HG03045 (cell line): ENCODE results near the gene CDC14A.

ENCODE experiments used
- ATAC-seq: cut with Tn5 transposase; IDR thresholded peaks from one replicate; pipeline ENCODE4 v1.9.1; 2021; ENCODE audit warnings: mild to moderate bottlenecking, moderate library complexity; ENCODE audit not compliant: unreplicated experiment

Gene CDC14A

GRCh38 chr1:100440075-100440809, 87.9 kb downstream of the CDC14A start:
- ATAC-seq: no peak

DNA sequence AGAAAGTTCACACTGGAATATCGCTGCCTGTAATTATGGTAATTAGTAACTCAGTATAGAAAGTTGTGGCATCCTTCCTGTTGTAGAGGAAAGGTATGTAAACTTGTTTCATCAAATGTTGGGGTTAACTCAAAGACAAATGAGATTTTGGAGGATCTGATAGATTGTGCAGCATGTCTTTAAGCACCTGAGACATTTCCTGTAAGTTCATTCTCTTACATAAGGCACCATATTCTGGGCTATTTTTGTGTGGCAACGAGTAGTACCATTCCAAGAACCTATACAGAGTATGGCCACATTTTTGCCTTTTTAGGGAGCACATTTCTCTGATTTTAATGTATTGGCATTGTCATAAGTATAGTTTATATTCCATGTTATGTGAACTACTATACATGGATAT, 88.8 kb downstream of the CDC14A start:
- ATAC-seq: no peak

- no peak for ATAC-seq
Measured at GRCh38 chr1:100441651-100442050, 89.3 kb downstream of the CDC14A start.

DNA sequence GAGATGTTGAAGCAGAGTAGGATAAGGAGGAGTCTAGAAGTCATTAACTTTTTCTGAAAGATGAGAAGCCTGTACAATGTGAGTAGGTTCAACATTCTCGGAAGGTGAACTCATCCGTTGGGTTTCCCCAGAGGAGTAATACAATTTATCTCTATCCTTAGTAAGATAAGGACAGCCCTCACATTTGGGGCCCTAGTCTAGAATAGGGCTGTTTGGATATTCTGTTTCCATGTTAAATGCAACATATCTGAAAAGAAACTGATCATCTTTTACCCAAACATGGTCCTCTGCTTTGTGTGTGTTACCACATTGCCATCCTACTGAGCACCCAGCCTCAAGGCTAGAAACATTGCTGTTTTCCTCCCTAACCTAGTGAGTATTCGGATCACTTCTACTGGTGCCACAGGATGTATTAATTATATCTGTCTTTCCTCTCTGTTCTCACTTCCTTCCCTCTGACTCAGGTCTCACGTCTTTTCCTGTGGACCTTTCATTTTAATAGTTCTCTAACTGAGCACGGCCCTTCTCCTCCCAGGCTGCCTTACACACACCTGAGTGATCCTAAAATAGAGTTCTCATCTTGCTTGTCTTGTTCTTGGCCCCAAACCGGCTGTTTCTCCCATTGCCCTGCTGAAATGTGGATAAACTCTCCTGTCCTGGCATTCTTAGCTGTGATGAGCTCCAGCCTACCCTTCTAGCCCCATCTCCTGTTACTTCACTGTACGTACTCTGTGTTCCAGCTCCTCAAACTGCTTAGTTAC, 91.7 kb downstream of the CDC14A start:
- peak; percentile 76 for ATAC-seq

GRCh38 chr1:100445565-100445964, 93.3 kb downstream of the CDC14A start:
- no peak for ATAC-seq

DNA sequence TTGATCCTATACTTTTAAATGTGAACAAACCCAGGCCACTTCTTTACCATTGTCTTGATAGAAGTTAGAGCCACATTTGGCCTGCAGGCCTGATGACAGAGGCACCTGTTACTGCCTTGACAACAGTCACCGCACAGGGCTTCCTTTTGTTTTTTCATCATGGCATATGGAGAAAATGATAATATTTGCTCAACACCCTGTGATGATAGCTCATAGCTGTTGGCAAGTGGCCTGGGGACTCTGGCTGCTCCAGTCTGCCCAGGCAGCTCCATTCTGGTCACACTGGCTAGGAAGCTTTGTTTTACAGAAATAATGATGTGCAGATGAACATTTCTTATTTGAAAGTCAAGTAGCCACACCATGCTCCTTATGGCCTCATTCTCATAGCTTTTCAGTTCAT, 96.1 kb downstream of the CDC14A start:
- no peak for ATAC-seq

- peak; percentile 76 for ATAC-seq
Measured at GRCh38 chr1:100449477-100449876, 97.2 kb downstream of the CDC14A start.

DNA sequence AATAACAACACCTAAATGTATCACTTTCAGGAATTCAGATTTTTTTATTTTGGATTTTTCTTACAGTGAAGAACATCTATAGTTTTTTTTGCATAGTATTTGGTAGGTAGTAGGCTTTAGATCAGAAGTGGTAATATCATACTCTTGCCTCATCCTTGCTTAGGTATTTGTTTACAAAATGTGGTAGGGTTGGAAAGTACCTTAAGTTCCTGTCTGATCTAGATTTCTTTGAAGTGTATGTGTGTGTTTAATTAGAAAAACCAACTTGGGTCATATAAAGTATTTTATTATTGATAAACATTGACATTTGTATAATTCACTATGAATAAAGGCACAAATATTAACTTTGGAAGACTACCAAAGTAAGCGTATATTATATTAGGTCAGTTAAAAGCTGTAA, 100.3 kb downstream of the CDC14A start:
- peak; percentile 55 for ATAC-seq

DNA sequence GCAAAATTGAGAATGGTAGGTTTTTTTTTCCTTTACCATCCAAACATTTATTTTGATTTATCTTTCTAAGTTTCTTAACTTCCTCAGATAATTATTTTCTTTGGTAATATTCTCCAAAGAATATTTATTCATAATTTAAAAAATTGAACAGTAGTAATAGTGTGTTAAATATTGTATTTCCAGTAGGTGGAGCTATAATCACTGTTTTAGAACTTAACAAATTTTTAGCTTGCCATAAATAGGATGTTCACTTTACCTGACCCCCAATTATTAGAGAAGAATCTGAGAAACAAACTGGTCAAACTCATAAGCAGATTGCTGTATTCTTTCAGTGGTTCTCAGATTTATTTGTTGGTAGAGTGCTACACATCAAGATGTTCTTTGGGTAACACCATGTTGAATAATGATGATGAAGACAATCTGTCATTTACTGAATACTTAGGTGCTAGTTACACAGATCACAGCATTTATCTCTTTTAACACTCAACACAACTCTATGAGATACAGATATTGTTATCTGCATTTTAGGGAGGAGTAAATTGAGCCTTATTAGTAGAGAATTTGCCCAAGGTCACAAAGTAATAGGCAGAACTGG, 103.3 kb downstream of the CDC14A start:
- ATAC-seq: no peak

- ATAC-seq: no peak
Measured at GRCh38 chr1:100456880-100457279, 104.6 kb downstream of the CDC14A start.

GRCh38 chr1:100457683-100458082, 105.4 kb downstream of the CDC14A start:
- no peak for ATAC-seq

DNA sequence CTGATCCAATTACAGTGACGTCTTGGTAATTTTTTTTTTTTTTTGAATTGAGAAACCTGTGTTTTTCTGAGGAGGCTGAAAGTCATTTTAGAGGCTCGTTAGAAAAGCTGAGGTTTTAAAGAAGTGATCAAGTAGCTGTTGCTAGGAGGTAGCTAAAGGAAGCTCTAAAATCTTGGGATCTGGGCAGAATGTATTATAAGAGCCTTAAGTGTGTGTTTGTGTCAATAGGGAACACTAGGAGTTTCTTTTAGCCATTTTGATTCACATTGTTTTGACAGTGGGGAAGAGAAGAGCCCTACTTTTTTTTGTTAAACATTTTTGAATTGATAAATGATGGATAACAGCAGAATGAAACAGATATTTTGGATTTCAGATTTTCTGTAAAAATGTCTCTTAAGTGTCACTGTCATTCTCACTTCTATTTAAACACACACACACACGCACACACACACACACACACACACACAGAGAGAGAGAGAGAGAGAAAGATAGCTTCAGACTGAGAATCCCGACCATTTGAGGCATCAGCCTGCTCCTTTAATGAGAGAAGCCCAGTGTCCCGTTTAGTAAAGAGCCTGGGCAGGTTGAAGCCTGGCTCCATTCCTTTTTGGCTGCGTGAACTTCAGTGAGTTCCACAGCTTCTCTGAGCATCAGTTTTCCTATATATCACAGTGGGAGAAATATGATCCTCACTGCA, 106.5 kb downstream of the CDC14A start:
- no peak for ATAC-seq

DNA sequence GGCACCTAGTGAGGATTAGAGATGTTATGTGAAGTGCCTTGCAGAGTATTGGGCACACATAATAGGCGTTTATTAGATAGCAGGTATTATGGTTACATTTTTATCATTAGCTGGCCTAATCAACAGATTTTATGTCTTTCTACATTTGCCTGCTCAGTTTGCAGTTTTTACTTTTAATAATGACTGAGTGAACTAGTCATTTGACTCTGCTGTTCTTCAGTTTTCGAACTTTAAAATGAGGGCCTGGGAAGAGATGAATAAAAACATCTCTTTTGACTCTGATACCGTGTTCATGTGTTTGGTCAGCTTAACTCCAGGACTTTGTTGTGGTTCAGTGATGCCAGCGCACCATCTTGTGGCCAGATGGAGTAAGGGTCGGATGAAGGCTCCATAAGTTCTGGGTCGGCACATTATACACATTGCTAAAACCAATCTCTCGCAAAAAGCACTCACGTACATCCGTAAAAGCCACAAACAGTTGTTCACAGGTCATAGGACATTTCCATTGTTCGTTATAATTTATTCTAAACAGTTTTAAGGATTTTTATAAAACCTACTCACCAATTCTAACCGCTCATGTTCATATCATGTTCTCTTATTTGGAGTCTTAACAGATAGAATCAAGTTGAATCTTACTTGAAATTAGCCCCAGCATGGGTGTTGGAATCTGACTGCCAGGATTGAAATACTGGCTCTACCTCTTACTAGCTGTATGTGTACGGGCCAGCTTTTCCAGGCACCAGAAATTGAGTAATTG, 107.2 kb downstream of the CDC14A start:
- peak; percentile 83 for ATAC-seq

GRCh38 chr1:100461222-100461621, 108.9 kb downstream of the CDC14A start:
- ATAC-seq: no peak

DNA sequence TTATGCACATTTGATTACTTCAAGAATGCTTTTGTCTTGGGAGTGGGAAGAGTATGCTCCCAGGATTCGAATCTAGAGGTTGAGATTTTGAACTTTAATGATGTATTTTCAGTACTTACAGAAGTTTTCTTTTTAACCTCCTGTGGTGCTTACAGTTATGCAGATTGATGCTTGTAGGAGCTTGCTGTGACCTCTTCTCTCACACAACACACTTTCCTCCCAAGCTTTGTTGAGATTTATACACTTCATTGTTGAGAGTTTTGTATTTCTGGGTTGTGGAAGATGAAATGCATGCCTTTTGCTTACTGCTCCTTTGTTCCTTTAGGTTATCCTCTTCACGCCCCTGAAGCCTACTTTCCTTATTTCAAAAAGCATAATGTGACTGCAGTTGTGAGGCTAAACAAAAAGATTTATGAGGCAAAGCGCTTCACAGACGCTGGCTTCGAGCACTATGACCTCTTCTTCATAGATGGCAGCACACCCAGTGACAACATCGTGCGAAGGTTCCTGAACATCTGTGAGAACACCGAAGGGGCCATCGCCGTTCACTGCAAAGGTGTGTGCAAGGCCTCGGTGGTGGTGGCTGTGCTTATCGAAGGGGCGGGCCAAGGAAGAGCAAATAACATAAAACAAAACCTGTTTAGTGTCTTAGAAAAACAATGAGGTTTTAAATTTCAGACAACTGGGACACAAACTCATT, 110.2 kb downstream of the CDC14A start:
- no peak for ATAC-seq

DNA sequence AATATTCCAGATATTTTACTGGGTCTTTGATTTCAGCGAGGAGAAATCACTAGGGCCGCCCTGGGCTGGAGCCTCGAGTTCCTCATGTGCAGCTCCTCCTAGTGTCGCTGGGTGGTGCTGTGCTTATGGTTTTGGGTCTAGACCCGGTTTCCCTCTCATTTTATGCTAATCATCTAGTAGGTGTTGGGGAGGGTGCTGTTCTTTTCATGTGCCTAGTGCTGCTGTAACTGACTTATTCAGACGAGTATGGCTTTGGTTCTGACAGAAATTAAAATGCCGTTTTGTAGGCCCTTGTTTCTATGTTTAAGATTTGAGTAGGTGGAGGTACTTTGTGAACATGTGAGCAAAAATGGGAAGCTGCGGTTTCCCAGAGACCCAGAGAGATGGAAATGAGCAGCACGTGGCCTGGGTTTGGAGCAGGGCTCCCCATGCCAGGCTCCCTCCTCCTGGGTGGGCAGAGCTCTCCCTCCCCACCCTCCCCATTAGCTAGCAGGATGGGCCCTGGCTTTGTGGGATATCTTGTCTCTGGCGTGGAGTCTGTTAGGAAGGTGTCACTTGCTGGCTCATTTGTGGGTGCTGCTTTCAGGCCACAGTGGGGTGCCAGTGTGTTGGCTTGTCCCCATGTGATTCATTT, 111.6 kb downstream of the CDC14A start:
- ATAC-seq: peak; percentile 90

GRCh38 chr1:100469578-100469977, 117.3 kb downstream of the CDC14A start:
- ATAC-seq: no peak

GRCh38 chr1:100474834-100475233, 122.5 kb downstream of the CDC14A start:
- ATAC-seq: no peak

DNA sequence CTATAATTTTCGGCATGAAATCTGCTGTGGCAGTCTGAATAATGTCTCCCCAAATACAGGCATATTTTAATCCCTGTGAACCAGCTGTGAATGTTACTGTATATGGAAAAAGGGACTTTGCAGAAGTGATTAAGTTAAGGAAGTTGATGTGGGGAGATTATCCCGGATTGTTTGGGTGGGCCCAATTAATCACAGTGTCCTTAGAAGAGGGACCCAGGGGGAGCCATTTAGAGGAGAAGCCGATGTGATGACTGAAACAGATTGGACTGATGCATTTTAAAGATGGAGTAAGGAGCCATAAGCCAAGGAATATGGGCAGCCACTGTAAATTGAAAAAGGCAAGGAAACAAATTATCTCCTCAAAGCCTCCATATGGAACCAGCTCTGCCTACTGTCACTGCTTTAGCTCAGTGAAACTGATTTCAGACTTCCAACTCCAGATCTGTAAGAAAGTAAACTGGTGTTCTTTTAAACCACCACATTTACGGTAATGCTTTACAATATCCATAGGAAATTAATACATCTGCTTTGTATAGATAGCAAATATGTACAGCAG, 124.5 kb downstream of the CDC14A start:
- no peak for ATAC-seq
